Fibroblast of skin of right quadriceps (primary cell): Measurements from ENCODE around the gene LSM5.

ENCODE experiments used
- DNase-seq: peaks from one replicate; pipeline ENCODE4 v3.0.0-alpha.2; 2013

LSM5 gene

GRCh38 chr7:32459788-32460187 is 30.4 kb downstream of the LSM5 start:
- no peak for DNase-seq

- no peak for DNase-seq
These were observed 32.2 kb downstream of the LSM5 start for GRCh38 chr7:32458025-32458424.

DNA sequence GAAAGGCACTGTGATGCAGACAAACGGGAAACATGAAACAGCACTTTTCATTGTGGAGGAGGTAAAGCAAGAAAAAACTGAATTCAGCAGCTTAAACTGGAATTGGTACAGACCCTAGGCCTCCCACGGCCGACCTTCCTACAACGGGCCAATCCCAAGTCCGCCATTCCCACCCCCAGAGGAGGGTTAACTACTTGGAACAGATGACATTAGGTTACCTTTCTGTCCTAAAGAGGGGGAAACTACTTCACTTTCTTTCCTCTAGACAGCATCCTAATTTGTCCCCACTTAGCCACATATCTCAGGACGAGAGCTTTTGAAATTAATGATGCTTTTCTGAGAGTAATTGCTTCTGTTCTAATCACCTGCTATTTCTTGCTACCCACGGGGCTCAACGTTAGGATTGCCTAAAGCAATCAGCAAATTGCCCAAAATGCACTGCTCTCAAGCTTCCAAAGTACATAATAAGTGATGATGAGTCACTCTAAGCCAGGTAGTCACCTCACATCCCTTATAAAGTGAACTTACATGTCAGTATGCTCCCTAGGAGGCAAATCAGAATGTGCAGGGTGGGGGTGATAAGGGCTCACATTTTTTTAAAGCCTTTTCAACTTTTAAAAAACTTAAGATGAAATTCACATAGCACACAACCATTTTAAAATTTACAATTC is 36.7 kb downstream of the LSM5 start:
- no peak for DNase-seq

- DNase-seq = no peak
These were observed 43.0 kb downstream of the LSM5 start for GRCh38 chr7:32447218-32447617.

DNA sequence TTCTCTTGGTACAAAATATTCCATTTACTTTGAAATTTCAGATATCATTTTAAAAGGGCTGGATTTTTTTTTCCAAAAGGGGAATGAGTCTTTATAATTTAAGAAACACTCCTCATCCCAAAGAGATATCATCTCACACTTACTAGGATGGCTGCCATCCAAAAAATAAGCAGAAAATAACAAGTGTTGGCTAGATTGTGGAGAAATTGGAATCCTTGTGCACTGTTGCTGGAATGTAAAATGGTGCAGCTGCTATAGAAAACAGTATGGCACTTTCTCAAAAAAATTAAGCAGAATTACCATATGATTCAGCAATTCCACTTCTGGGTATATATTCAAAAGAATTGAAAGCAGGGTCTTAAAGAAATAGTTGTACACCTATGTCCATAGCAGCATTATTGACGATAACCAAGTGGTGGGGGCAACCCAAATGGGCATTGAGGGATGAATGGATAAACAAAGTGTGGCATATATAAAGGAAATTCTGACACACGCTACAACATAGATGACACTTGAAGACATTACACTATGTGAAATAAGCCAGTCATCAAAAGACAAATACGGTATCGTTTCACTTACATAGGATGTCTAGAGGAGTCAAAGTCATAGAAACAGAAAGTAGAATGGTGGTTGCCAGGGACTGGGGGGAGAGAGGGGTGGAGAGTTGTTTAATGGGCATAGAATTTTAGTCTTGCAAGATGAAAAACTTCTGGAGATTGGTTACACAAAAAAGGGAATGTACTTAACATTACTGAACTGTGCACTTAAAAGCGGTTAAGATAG is 53.8 kb downstream of the LSM5 start:
- DNase-seq = no peak
